NCI-H774 (cell line): Measurements from ENCODE around the gene OR10S1.
"Not testable (repeated sequence)": the region's sequence is repeated elsewhere in the genome, so short reads cannot be mapped to it uniquely, and the experiment has no call there.

Experiments used
- DNase-seq: peaks from one replicate; lab custom pipeline; 2025; lab: John Stamatoyannopoulos, UW

Gene OR10S1

GRCh38 chr11:123977731-123978347 is at the start of gene OR10S1:
OR10S1 (minus strand) TSS chr11:123977781; CDS start chr11:123977664, 117 bp downstream.
- no peak for DNase-seq

GRCh38 chr11:124026498-124026897 is 48.9 kb upstream of the OR10S1 start, which contains the start of gene OR10G8:
OR10G8 (plus strand) TSS chr11:124026798; CDS start chr11:124029623, 2,825 bp downstream.
- no peak for DNase-seq

GRCh38 chr11:124015837-124016236 is 38.3 kb upstream of the OR10S1 start:
- not testable (repeated sequence) for DNase-seq

GRCh38 chr11:124012697-124013096 is 35.1 kb upstream of the OR10S1 start, which contains the start of gene OR10G4:
OR10G4 (plus strand) TSS chr11:124012997; CDS start chr11:124015575, 2,578 bp downstream.
- no peak for DNase-seq

GRCh38 chr11:123995119-123995518 is 17.5 kb upstream of the OR10S1 start, which contains the start of gene OR10G6:
OR10G6 (minus strand) TSS chr11:123995161; CDS start chr11:123995161, 0 bp downstream.
- no peak for DNase-seq

- DNase-seq = no peak
Measured at GRCh38 chr11:123979311-123979710, 1.7 kb upstream of the OR10S1 start.

GRCh38 chr11:123976770-123977560 is 616 bp downstream of the OR10S1 start:
- DNase-seq = no peak

- no peak for DNase-seq
Measured at GRCh38 chr11:123973816-123974215, 3.8 kb downstream of the OR10S1 start.

- DNase-seq = no peak
Measured at GRCh38 chr11:123956752-123957151, 20.8 kb downstream of the OR10S1 start.

- no peak for DNase-seq
Measured at GRCh38 chr11:123945132-123945531, 32.4 kb downstream of the OR10S1 start.

- DNase-seq = no peak
Measured at GRCh38 chr11:123943738-123944137, 33.8 kb downstream of the OR10S1 start, which contains the start of gene OR6T1. OR6T1 (minus strand) TSS chr11:123943838; CDS start chr11:123943838, 0 bp downstream.

GRCh38 chr11:123942413-123942812 is 35.2 kb downstream of the OR10S1 start:
- no peak for DNase-seq

- DNase-seq = no peak
Measured at GRCh38 chr11:123939317-123939716, 38.3 kb downstream of the OR10S1 start, which contains the start of gene OR4D5. OR4D5 (plus strand) TSS chr11:123939617; CDS start chr11:123939617, 0 bp downstream.
